H9 (cell line): Measurements from ENCODE around the gene SPIN1. TPM values are rescaled to one million over a fixed set of nuclear protein-coding genes. Genes with fewer than 3 reads are reported as not detected.

Source experiments
- DNase-seq: peaks from one replicate; pipeline ENCODE4 v3.0.0-alpha.2; 2017
- H2AFZ ChIP-seq: one replicate; pipeline ENCODE4 v1.6.1; 2013; ENCODE audit warnings: mild to moderate bottlenecking, low read length, control low read depth, moderate library complexity
- H2AK5ac ChIP-seq: 2 replicates; pipeline ENCODE4 v1.6.1; 2013; ENCODE audit warnings: low read length, control low read depth, mixed read lengths; ENCODE audit not compliant: insufficient read length
- H2BK120ac ChIP-seq: one replicate; pipeline ENCODE4 v1.6.1; 2013; ENCODE audit warnings: low read depth, mild to moderate bottlenecking, low read length, control low read depth, inconsistent platforms; ENCODE audit not compliant: poor library complexity, severe bottlenecking
- H2BK12ac ChIP-seq: 2 replicates; pipeline ENCODE4 v1.6.1; 2013; ENCODE audit warnings: low read length, control low read depth, mixed read lengths, low read depth; ENCODE audit not compliant: insufficient read length
- H2BK15ac ChIP-seq: 2 replicates; pipeline ENCODE4 v1.6.1; 2013; ENCODE audit warnings: low read depth, low read length, control low read depth
- H2BK20ac ChIP-seq: one replicate; pipeline ENCODE4 v1.6.1; 2013; ENCODE audit warnings: low read depth, mild to moderate bottlenecking, low read length, control low read depth, inconsistent platforms; ENCODE audit not compliant: poor library complexity, severe bottlenecking
- H2BK5ac ChIP-seq: 2 replicates; pipeline ENCODE4 v1.6.1; 2013; ENCODE audit warnings: low read length, control low read depth, mixed read lengths; ENCODE audit not compliant: insufficient read length
- H3K14ac ChIP-seq: 2 replicates; pipeline ENCODE4 v1.6.1; 2013; ENCODE audit warnings: low read length, control low read depth; ENCODE audit not compliant: insufficient read depth
- H3K18ac ChIP-seq: 2 replicates; pipeline ENCODE4 v1.6.1; 2013; ENCODE audit warnings: low read depth, mild to moderate bottlenecking, mixed read lengths, low read length, control low read depth; ENCODE audit not compliant: insufficient read length
- H3K23ac ChIP-seq: 2 replicates; pipeline ENCODE4 v1.6.1; 2013; ENCODE audit warnings: low read length, control low read depth, mixed read lengths, low read depth; ENCODE audit not compliant: insufficient read length
- H3K23me2 ChIP-seq: 2 replicates; pipeline ENCODE4 v1.6.1; 2013; ENCODE audit warnings: low read depth, mild to moderate bottlenecking, mixed read lengths, low read length, control low read depth; ENCODE audit not compliant: insufficient read length, poor library complexity, severe bottlenecking
- H3K27ac ChIP-seq: 2 replicates; pipeline ENCODE4 v1.5.1; 2013; ENCODE audit warnings: low read length, control low read depth, mixed read lengths, low read depth; ENCODE audit not compliant: insufficient read length
- H3K27me3 ChIP-seq: 2 replicates; pipeline ENCODE4 v1.6.1; 2013; ENCODE audit warnings: low read length, control low read depth, inconsistent platforms; ENCODE audit not compliant: insufficient read depth
- H3K4ac ChIP-seq: 2 replicates; pipeline ENCODE4 v1.6.1; 2013; ENCODE audit warnings: low read depth, mild to moderate bottlenecking, control low read depth, inconsistent platforms, low read length, moderate library complexity
- H3K4me1 ChIP-seq: 2 replicates; pipeline ENCODE4 v1.6.1; 2013; ENCODE audit warnings: low read length, control low read depth, inconsistent platforms; ENCODE audit not compliant: insufficient read depth
- H3K4me2 ChIP-seq: 2 replicates; pipeline ENCODE4 v1.6.1; 2013; ENCODE audit warnings: low read length, control low read depth, mixed read lengths; ENCODE audit not compliant: insufficient read length, insufficient read depth
- H3K56ac ChIP-seq: 2 replicates; pipeline ENCODE4 v1.6.1; 2013; ENCODE audit warnings: low read depth, mild to moderate bottlenecking, mixed read lengths, low read length, control low read depth; ENCODE audit not compliant: insufficient read length
- H3K79me1 ChIP-seq: 2 replicates; pipeline ENCODE4 v1.6.1; 2013; ENCODE audit warnings: low read depth, mild to moderate bottlenecking, moderate library complexity, low read length, control low read depth, inconsistent platforms; ENCODE audit not compliant: insufficient read depth, poor library complexity, severe bottlenecking
- H3K79me2 ChIP-seq: 2 replicates; pipeline ENCODE4 v1.6.1; 2013; ENCODE audit warnings: low read length, control low read depth, inconsistent platforms; ENCODE audit not compliant: insufficient read depth
- H3K9ac ChIP-seq: 2 replicates; pipeline ENCODE4 v1.6.1; 2013; ENCODE audit warnings: low read length, control low read depth, mixed read lengths; ENCODE audit not compliant: insufficient read length; ENCODE audit errors: extremely low read depth
- H3K9me3 ChIP-seq: one replicate; pipeline ENCODE4 v1.6.1; 2013; ENCODE audit warnings: low read depth, low read length, inconsistent platforms; ENCODE audit not compliant: control insufficient read depth
- H3T11ph ChIP-seq: one replicate; pipeline ENCODE4 v1.6.1; 2013; ENCODE audit warnings: mild to moderate bottlenecking, low read length, control low read depth, inconsistent platforms
- H4K20me1 ChIP-seq: one replicate; pipeline ENCODE4 v1.6.1; 2013; ENCODE audit not compliant: control insufficient read depth, insufficient read length, insufficient read depth
- H4K5ac ChIP-seq: 2 replicates; pipeline ENCODE4 v1.6.1; 2013; ENCODE audit warnings: low read depth, mild to moderate bottlenecking, mixed read lengths, low read length, control low read depth; ENCODE audit not compliant: insufficient read length
- H4K8ac ChIP-seq: replicated peaks from 2 replicates; pipeline ENCODE4 v1.6.1; 2013; ENCODE audit warnings: low read length, control low read depth, mixed read lengths, low read depth; ENCODE audit not compliant: insufficient read length
- H4K91ac ChIP-seq: 2 replicates; pipeline ENCODE4 v1.6.1; 2013; ENCODE audit warnings: low read depth, mild to moderate bottlenecking, moderate library complexity, mixed read lengths, low read length, control low read depth; ENCODE audit not compliant: insufficient read length
- H3K27ac Mint-ChIP-seq, 3 experiments: 2 replicates in 2 of 3; 3 replicates in 1 of 3; pipeline ENCODE4 v1.8.0; 2020 to 2021; ENCODE audit warnings: mixed read lengths in 3 of 3, mild to moderate bottlenecking in 1 of 3, moderate library complexity in 1 of 3
- H3K27me3 Mint-ChIP-seq: 2 replicates; pipeline ENCODE4 v1.8.0; 2021; ENCODE audit warnings: low read depth, mild to moderate bottlenecking, moderate library complexity, mixed read lengths
- H3K36me3 Mint-ChIP-seq, 3 experiments: 2 replicates in 2 of 3; 3 replicates in 1 of 3; pipeline ENCODE4 v1.8.0; 2020 to 2021; ENCODE audit warnings: low read depth in 3 of 3, mixed read lengths in 3 of 3; ENCODE audit not compliant: insufficient read depth in 1 of 3
- H3K4me1 Mint-ChIP-seq, 2 experiments: 2 replicates each; pipeline ENCODE4 v1.8.0; 2020; ENCODE audit warnings: mixed read lengths in 2 of 2
- H3K4me3 Mint-ChIP-seq, 2 experiments: 2 replicates in 1 of 2; 3 replicates in 1 of 2; pipeline ENCODE4 v1.8.0; 2020 to 2021; ENCODE audit warnings: mild to moderate bottlenecking in 2 of 2, mixed read lengths in 2 of 2, moderate library complexity in 1 of 2
- H3K9me3 Mint-ChIP-seq, 2 experiments: 2 replicates in 1 of 2; 3 replicates in 1 of 2; pipeline ENCODE4 v1.8.0; 2020; ENCODE audit warnings: mild to moderate bottlenecking in 2 of 2, mixed read lengths in 2 of 2, moderate library complexity in 1 of 2
- WGBS: extraction: QIAGEN DNeasy Blood & Tissue Kit; methylation state at CpG from one replicate; pipeline ENCODE4 v1.1.7; 2013; ENCODE audit warnings: missing lambda C conversion rate, low lambda C conversion rate, mixed read lengths; ENCODE audit not compliant: insufficient read length; ENCODE audit errors: extremely low coverage; 5-methylcytosine and 5-hydroxymethylcytosine counted together
- total RNA-seq: library from RNA; stranded (reverse); gene quantifications from 2 replicates; pipeline ENCODE4 v1.2.1, GENCODE V29; 2021
- TF ChIP-seq, protein P1 (sequence below): fragments of 200-600 bp; sonication (generic); conservative IDR thresholded peaks from 3 replicates; pipeline ENCODE4 v1.8.0; 2021; ENCODE audit warnings: antibody characterized with exemption, mild to moderate bottlenecking

The SPIN1 gene
- total RNA-seq, 1 experiment from 2014 or later: 136 TPM

- Mint-ChIP-seq H3K36me3 (peaks cover 7 to 25% (median 10%) of the 10 kb centered on the region in 3 experiments; a peak in 6 of 7 replicates), H3K27ac (no peak overlapping the region), H3K9me3 (peaks cover 14 to 22% of the 10 kb centered on the region in 2 experiments), H3K4me1 (peaks cover 10 to 11% of the 10 kb centered on the region in 2 experiments), H3K27me3 (peaks cover 2% of the 10 kb centered on the region; the same call in 1 of the 2 replicates), H3K4me3 (no peak overlapping the region)
- Histone ChIP-seq H3K4ac (no peak overlapping the region), H3K4me1 (no peaks in the 10 kb centered on the region; the same call in 1 of the 2 replicates), H3K4me2 (no peak overlapping the region), H3K14ac (no peak overlapping the region), H4K5ac (no peak overlapping the region), H3K79me2 (no peaks in the 10 kb centered on the region), H3K9me3 (peaks cover 6% of the 10 kb centered on the region), H3K79me1 (no peaks in the 10 kb centered on the region), H2AFZ (no peak overlapping the region), H4K91ac (no peak overlapping the region), H3K56ac (no peak overlapping the region), H3K27me3 (no peaks in the 10 kb centered on the region), H2AK5ac (no peak overlapping the region), H4K20me1 (no peaks in the 10 kb centered on the region), H4K8ac (no peak overlapping the region), H2BK5ac (no peak overlapping the region), H3K18ac (no peak overlapping the region), H3K23ac (no peak overlapping the region), H2BK15ac (no peak overlapping the region), H2BK20ac (no peak overlapping the region), H3K27ac (no peak overlapping the region), H3K9ac (no peak overlapping the region), H2BK12ac (no peak overlapping the region), H3K23me2 (no peaks in the 10 kb centered on the region), H2BK120ac (no peak overlapping the region), H3T11ph (no peak overlapping the region)
- TF ChIP-seq, protein P1, sequence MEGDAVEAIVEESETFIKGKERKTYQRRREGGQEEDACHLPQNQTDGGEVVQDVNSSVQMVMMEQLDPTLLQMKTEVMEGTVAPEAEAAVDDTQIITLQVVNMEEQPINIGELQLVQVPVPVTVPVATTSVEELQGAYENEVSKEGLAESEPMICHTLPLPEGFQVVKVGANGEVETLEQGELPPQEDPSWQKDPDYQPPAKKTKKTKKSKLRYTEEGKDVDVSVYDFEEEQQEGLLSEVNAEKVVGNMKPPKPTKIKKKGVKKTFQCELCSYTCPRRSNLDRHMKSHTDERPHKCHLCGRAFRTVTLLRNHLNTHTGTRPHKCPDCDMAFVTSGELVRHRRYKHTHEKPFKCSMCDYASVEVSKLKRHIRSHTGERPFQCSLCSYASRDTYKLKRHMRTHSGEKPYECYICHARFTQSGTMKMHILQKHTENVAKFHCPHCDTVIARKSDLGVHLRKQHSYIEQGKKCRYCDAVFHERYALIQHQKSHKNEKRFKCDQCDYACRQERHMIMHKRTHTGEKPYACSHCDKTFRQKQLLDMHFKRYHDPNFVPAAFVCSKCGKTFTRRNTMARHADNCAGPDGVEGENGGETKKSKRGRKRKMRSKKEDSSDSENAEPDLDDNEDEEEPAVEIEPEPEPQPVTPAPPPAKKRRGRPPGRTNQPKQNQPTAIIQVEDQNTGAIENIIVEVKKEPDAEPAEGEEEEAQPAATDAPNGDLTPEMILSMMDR: no peak
- DNase-seq: no peak
- no CpG with 5 or more reads among the region's 1 CpG for WGBS
These were observed 24.6 kb upstream of the SPIN1 start for GRCh38 chr9:88363661-88364060.
